GM12873 (cell line): ENCODE data around the gene CORO1C.

ENCODE experiments used
- CTCF ChIP-seq: IDR thresholded peaks from 2 replicates; pipeline ENCODE4 v1.5.1; 2012; ENCODE audit warnings: low read depth, mild to moderate bottlenecking, moderate library complexity, low read length, control low read depth; ENCODE audit not compliant: insufficient read depth; ENCODE audit errors: missing control alignments

The CORO1C gene

GRCh38 chr12:108665608-108666202 is 65.6 kb downstream of the CORO1C start:
- no peak for TF ChIP-seq CTCF

GRCh38 chr12:108664338-108665258 is 66.7 kb downstream of the CORO1C start:
- TF ChIP-seq CTCF, result peak; percentile 94

GRCh38 chr12:108663324-108664015 is 67.8 kb downstream of the CORO1C start:
- no peak for TF ChIP-seq CTCF

- no peak for TF ChIP-seq CTCF
These were observed 74.1 kb downstream of the CORO1C start for GRCh38 chr12:108657130-108657745.

- no peak for TF ChIP-seq CTCF
These were observed 77.4 kb downstream of the CORO1C start for GRCh38 chr12:108653922-108654321.

GRCh38 chr12:108653082-108653516 is 78.2 kb downstream of the CORO1C start:
- TF ChIP-seq CTCF, result no peak
